OCI-LY1 (cell line): ENCODE measurements around the gene RSL1D1.
"Not testable (repeated sequence)": the region's sequence is repeated elsewhere in the genome, so short reads cannot be mapped to it uniquely, and the experiment has no call there.

Experiments
- H2AFZ ChIP-seq: fragments of 200-600 bp; sonication (generic), shearing (Covaris generic); 2 replicates; pipeline ENCODE4 v1.6.0; 2014; ENCODE audit warnings: antibody characterized with exemption, mild to moderate bottlenecking, low read length
- H3F3A ChIP-seq: fragments of 200-600 bp; sonication (generic), shearing (Covaris generic); 2 replicates; pipeline ENCODE4 v1.6.0; 2014; ENCODE audit warnings: mild to moderate bottlenecking, antibody characterized with exemption, low read length, moderate library complexity; ENCODE audit not compliant: insufficient read depth
- H3K27ac ChIP-seq: fragments of 200-600 bp; sonication (generic); 2 replicates; pipeline ENCODE4 v1.5.1; 2014; ENCODE audit warnings: low read length, mixed run types, mild to moderate bottlenecking, low read depth; ENCODE audit not compliant: poor library complexity, severe bottlenecking
- H3K27me3 ChIP-seq: fragments of 200-600 bp; sonication (generic); 2 replicates; pipeline ENCODE4 v1.6.0; 2014; ENCODE audit warnings: antibody characterized with exemption, mild to moderate bottlenecking, low read length, moderate library complexity; ENCODE audit not compliant: insufficient read depth
- H3K36me3 ChIP-seq: fragments of 200-600 bp; sonication (generic); 2 replicates; pipeline ENCODE4 v1.6.1; 2014; ENCODE audit warnings: mild to moderate bottlenecking, antibody characterized with exemption, low read length, moderate library complexity, mixed read lengths; ENCODE audit not compliant: insufficient read depth
- H3K4me1 ChIP-seq: fragments of 200-600 bp; sonication (generic); 2 replicates; pipeline ENCODE4 v1.5.1; 2014; ENCODE audit warnings: mild to moderate bottlenecking, low read length, moderate library complexity; ENCODE audit not compliant: insufficient read depth, severe bottlenecking
- H3K4me2 ChIP-seq: fragments of 200-600 bp; sonication (generic), shearing (Covaris generic); 2 replicates; pipeline ENCODE4 v1.6.1; 2014; ENCODE audit warnings: low read length
- H3K4me3 ChIP-seq: fragments of 200-600 bp; sonication (generic); 2 replicates; pipeline ENCODE4 v1.5.1; 2014; ENCODE audit warnings: low read length, low read depth, mild to moderate bottlenecking, mixed read lengths; ENCODE audit not compliant: poor library complexity, severe bottlenecking
- H3K79me2 ChIP-seq: fragments of 200-600 bp; shearing (Covaris generic); 2 replicates; pipeline ENCODE4 v1.6.1; 2016; ENCODE audit warnings: mixed run types, low read length, mixed read lengths; ENCODE audit not compliant: insufficient read depth
- H3K9ac ChIP-seq: fragments of 200-600 bp; sonication (generic), shearing (Covaris generic); 2 replicates; pipeline ENCODE4 v1.6.1; 2014; ENCODE audit warnings: mild to moderate bottlenecking, low read length, mixed read lengths
- H3K9me2 ChIP-seq: fragments of 200-600 bp; sonication (generic), shearing (Covaris generic); 2 replicates; pipeline ENCODE4 v1.6.1; 2014; ENCODE audit warnings: low read depth, mild to moderate bottlenecking, low read length, mixed read lengths
- H3K9me3 ChIP-seq: fragments of 200-600 bp; shearing (Covaris generic); 2 replicates; pipeline ENCODE4 v1.6.1; 2014; ENCODE audit warnings: low read length, mixed read lengths
- H4K20me1 ChIP-seq: fragments of 200-600 bp; sonication (generic), shearing (Covaris generic); 2 replicates; pipeline ENCODE4 v1.6.0; 2016; ENCODE audit warnings: mild to moderate bottlenecking, low read length; ENCODE audit not compliant: insufficient read depth
- EZH2 ChIP-seq: fragments of 200-600 bp; sonication (generic), shearing (Covaris generic); IDR thresholded peaks from 2 replicates; pipeline ENCODE4 v1.8.0; 2017; ENCODE audit warnings: borderline replicate concordance, mixed run types, mild to moderate bottlenecking, antibody characterized with exemption, low read length, moderate library complexity, mixed read lengths
- TF ChIP-seq, protein P1 (sequence below): fragments of 200-600 bp; sonication (generic), shearing (Covaris generic); IDR thresholded peaks from 2 replicates; pipeline ENCODE4 v1.5.1; 2017; ENCODE audit warnings: mild to moderate bottlenecking, antibody characterized with exemption, low read length, moderate library complexity, mixed read lengths

The RSL1D1 gene

GRCh38 chr16:11792410-11793241 is 58.7 kb downstream of the RSL1D1 start:
- no peaks in the 10 kb centered on the region for H3K9me2 ChIP-seq
- TF ChIP-seq EZH2, result no peak
- TF ChIP-seq, protein P1, sequence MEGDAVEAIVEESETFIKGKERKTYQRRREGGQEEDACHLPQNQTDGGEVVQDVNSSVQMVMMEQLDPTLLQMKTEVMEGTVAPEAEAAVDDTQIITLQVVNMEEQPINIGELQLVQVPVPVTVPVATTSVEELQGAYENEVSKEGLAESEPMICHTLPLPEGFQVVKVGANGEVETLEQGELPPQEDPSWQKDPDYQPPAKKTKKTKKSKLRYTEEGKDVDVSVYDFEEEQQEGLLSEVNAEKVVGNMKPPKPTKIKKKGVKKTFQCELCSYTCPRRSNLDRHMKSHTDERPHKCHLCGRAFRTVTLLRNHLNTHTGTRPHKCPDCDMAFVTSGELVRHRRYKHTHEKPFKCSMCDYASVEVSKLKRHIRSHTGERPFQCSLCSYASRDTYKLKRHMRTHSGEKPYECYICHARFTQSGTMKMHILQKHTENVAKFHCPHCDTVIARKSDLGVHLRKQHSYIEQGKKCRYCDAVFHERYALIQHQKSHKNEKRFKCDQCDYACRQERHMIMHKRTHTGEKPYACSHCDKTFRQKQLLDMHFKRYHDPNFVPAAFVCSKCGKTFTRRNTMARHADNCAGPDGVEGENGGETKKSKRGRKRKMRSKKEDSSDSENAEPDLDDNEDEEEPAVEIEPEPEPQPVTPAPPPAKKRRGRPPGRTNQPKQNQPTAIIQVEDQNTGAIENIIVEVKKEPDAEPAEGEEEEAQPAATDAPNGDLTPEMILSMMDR, result no peak
- peaks cover 13% of the 10 kb centered on the region; the same call in 1 of the 2 replicates for H3K36me3 ChIP-seq
- no peaks in the 10 kb centered on the region for H4K20me1 ChIP-seq
- H3K4me3 ChIP-seq, result no peak overlapping the region
- H3F3A ChIP-seq, result peaks cover 5% of the 10 kb centered on the region; the same call in 1 of the 2 replicates
- no peak overlapping the region for H2AFZ ChIP-seq
- peak overlapping the region; percentile 3; the same call in 1 of the 2 replicates for H3K4me2 ChIP-seq
- no peak overlapping the region; the same call in 1 of the 2 replicates for H3K9ac ChIP-seq
- H3K9me3 ChIP-seq, result no peaks in the 10 kb centered on the region
- H3K4me1 ChIP-seq, result peaks cover 62% of the 10 kb centered on the region
- peak overlapping the region; percentile 55 for H3K27ac ChIP-seq
- H3K27me3 ChIP-seq, result no peaks in the 10 kb centered on the region
- peaks cover 70% of the 10 kb centered on the region for H3K79me2 ChIP-seq

GRCh38 chr16:11791144-11791828 is 60.1 kb downstream of the RSL1D1 start:
- Histone ChIP-seq H3K27ac (peak overlapping the region; percentile 55), H3K36me3 (peaks cover 10% of the 10 kb centered on the region; the same call in 1 of the 2 replicates), H2AFZ (no peak overlapping the region), H3K4me3 (no peak overlapping the region), H3K9ac (no peak overlapping the region; the same call in 1 of the 2 replicates), H3F3A (peaks cover 5% of the 10 kb centered on the region; the same call in 1 of the 2 replicates), H3K27me3 (no peaks in the 10 kb centered on the region), H4K20me1 (no peaks in the 10 kb centered on the region), H3K4me2 (no peak overlapping the region), H3K4me1 (peaks cover 73% of the 10 kb centered on the region), H3K9me2 (no peaks in the 10 kb centered on the region), H3K79me2 (peaks cover 71% of the 10 kb centered on the region), H3K9me3 (no peaks in the 10 kb centered on the region)
- no peak for TF ChIP-seq EZH2
- TF ChIP-seq, protein P1, result no peak

DNA sequence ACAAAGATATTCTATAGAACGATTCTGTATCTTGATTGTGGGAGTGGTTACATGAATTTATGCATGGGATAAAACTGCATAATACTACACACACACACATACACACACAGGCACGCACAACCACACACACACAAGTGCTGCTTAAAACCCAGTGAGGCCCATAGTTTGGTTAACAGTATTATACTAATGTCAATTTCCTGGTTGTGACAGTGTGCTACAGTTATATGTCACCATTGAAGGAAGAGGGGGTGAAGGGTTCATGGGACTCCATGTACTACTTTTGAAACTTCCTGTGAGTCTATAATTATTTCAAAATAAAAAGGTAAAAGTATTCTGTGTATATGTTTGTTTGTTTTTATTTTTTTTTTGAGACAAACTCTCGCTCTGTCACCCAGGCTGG is 62.4 kb downstream of the RSL1D1 start:
- Histone ChIP-seq H2AFZ (no peak overlapping the region), H3K9me2 (no peaks in the 10 kb centered on the region), H3K27me3 (no peaks in the 10 kb centered on the region), H3K9ac (no peak overlapping the region), H3K36me3 (peaks cover 4% of the 10 kb centered on the region; the same call in 1 of the 2 replicates), H3K4me2 (no peak overlapping the region), H3K4me3 (no peak overlapping the region), H3K79me2 (peaks cover 54% of the 10 kb centered on the region), H3F3A (peaks cover 1% of the 10 kb centered on the region; the same call in 1 of the 2 replicates), H3K9me3 (no peaks in the 10 kb centered on the region), H4K20me1 (no peaks in the 10 kb centered on the region), H3K27ac (no peak overlapping the region), H3K4me1 (peaks cover 66% of the 10 kb centered on the region)
- TF ChIP-seq, protein P1, result no peak
- TF ChIP-seq EZH2, result no peak

GRCh38 chr16:11784980-11785599 is 66.3 kb downstream of the RSL1D1 start:
- peaks cover 14% of the 10 kb centered on the region for H3F3A ChIP-seq
- not testable (repeated sequence) for H3K4me2 ChIP-seq, H2AFZ ChIP-seq, H3K9me3 ChIP-seq, H3K27me3 ChIP-seq, H3K9ac ChIP-seq, H3K4me3 ChIP-seq, H3K9me2 ChIP-seq, H4K20me1 ChIP-seq, H3K36me3 ChIP-seq
- peaks cover 35% of the 10 kb centered on the region for H3K79me2 ChIP-seq
- peaks cover 71% of the 10 kb centered on the region for H3K4me1 ChIP-seq
- H3K27ac ChIP-seq, result peak overlapping the region; percentile 30
